DMS53 (cell line): ENCODE results near the gene HSPB3.
"Not testable (repeated sequence)": the region's sequence is repeated elsewhere in the genome, so short reads cannot be mapped to it uniquely, and the experiment has no call there.

Experiments used
- DNase-seq: peaks from one replicate; lab custom pipeline; 2025; lab: John Stamatoyannopoulos, UW

The HSPB3 gene

DNA sequence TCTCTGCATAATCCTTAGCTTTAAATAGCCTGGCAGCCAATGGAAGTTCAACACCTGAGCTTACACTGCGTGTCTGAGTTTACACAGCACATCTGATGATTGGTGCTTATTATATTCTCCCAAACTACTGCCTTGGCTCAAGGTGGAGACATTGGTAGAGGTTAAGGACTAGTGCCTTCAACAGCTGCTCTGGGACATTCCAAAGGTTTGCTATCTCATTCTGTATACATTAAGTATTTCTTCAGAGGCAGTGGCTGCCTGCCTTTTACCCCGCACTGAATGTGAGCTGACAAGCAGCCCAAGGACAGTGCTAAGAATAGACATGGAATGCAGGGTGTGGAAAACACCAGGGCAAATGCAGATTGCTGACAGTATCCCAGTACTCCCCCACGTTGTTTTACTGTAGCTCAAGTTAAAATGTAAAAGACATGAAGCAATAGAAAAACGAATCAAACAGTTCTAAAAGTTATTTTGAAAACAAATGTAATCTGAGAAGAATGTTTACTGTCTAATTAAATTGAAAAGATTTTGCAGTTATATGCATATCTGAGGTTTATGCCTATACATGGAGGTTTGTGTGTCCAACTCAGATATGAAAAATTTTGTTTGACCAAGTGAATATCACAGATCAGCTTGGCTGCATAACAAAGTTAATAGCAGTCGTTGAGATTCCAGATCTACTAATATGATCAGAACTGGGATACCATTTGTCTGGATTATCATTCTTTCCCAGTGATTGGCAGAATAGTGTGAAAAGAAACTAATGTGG is 1.8 kb downstream of the HSPB3 start:
- DNase-seq, result no peak

DNA sequence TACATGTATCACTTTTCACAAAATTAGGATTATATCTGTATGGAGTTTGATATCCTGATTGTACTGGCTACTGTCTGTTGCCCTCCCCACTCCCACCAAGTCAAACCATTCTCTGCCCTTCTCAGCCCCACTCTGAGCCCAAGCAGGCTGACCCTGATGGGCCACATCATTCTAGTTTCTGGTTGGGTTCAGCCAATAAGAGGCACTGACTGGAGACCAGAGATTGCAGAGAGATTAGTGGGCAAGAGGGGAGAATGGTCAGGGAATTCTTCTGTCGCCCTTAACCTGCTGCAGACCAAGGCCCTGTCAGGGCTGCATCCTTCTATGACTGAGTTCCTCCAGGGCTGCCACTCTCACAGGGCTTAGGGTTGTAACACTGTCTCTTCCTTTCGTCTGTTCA is 2.7 kb downstream of the HSPB3 start:
- DNase-seq, result no peak

DNA sequence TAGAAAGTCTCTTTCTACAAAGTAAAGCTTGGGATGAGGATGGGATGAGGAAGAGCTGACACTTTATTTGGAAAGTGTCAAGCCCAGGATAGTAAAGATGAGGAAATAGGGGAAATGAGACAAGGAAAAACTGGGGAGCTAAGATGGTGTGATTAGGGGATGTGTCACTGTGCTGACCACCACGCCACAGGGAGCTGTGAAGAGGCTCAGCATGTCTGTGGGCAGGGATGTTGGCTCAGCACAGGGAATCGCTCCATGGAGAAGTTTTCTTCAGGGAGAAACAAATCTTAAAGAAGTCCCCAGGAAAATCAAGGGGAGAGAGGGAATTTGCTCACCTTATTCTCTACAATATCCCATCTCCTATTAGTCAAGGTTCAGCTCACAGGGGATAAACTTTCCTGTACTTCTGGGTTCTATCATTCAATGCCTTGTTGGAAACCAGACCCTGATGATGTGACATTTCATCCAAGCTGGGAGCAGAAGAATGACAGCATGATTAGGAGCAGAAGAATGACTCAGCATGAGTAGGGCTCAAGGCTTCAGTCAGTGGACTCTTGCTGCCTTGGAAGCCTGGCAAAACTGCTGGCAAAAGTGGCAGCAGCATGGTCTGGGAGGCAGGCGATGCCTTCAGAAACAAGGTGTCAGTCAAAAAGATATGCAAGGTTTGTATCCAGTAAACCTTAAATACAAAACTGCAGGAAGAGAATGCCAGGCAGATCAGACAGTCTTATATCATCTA is 4.9 kb downstream of the HSPB3 start:
- peak; percentile 22 for DNase-seq

- DNase-seq, result no peak
Measured at GRCh38 chr5:54462281-54462680, 6.8 kb downstream of the HSPB3 start.

DNA sequence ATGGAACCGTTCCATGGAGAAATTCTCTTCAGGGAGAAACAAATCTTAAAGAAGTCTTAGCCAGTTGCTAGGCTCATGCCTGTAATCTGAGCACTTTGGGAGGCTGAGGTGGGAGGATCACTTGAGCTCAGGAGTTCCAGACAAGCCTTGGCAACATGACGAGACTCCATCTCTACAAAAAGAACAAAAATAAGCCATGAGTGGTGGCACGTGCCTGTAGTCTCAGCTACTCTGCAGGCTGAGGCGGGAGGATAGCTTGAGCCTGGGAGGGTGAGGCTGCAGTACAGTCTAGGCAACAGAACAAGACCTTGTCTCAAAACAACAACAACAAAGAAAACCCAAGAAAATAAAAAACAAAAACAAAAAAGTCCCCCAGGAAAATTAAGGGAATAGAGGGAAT is 8.2 kb downstream of the HSPB3 start:
- DNase-seq, result no peak

DNA sequence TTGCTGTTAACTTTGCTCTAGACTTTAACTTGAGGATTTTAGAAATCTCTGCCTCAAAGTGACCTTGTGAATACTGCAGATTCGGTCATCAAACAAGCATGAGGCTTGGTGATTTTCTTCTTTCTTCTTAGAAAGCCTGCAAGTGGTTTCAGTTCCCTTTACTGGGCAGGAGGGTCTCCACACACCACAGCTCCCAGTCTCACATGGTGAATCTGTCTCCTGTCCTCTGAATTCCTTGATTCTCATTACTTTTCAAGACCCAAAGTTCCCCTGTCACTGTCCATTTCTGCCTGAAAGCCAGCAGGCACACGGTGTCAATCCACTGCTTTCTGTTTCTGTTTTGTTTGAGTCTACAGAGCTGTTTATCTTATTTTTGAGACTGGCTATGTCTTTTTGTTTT is 14.1 kb downstream of the HSPB3 start:
- no peak for DNase-seq

DNA sequence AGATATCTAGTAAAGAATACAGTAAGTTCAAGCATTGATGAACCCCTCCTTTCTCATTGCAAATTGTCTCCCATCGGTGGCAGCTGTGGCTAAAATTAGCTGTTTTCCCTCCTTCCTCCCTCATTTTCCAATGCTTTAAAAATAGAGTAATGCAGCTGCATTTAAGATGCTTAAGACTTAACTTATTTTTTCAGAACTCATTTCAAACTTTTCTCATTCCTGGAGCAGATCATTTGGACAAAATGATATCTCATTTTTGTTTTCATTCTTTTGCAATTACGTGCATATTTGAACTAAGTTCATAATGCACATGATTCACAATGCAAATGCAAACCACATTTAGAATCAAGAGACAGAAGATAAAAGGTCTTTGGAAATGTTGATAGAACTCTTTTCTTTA is 14.6 kb downstream of the HSPB3 start:
- DNase-seq, result no peak

GRCh38 chr5:54470677-54471076 is 15.2 kb downstream of the HSPB3 start:
- no peak for DNase-seq

GRCh38 chr5:54471398-54471797 is 15.9 kb downstream of the HSPB3 start:
- DNase-seq, result no peak

DNA sequence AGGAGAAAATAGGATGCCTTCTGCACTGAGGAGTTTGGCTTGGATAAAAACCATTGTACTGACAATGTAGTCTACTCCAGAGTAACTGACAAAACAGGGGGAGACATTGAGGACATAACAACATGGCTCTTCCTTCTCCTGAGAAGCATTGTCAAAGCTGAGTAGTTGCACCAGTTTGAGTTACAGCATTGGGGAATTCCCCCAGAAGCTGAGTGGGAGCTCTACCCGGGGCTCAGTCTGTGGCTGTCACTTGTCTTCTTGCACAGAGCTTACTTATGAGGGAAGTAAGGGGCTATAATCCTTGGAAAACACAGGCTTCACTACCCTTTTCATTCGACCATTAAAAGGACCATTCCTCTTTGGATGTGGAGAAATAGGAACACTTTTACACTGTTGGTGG is 21.2 kb downstream of the HSPB3 start:
- no peak for DNase-seq

DNA sequence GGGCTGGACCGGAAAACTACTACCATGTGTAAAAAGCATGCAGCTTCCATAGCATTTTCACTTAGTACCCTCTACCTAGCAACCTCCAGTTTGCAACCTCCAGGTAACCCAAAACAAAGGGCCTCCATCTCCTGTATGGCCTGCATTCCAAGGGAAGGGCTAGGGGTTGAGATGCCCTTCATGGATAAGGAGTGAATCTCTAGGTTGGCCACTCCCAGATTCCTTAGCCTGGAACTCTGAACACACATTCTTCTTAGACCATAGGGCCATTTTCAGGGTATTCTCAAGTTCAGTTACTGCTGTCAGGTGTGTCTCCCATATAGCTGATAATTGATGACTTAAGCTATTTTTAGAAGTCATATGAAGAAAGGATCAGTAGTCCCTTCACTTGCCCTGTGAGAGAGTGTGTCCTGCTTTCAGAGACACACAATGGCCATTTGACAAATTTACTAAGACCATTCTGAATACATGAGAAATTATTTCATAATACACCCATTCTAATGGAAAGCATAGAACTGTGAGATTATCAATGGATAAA is 22.5 kb downstream of the HSPB3 start:
- DNase-seq, result no peak

GRCh38 chr5:54480296-54480695 is 24.8 kb downstream of the HSPB3 start:
- no peak for DNase-seq

DNA sequence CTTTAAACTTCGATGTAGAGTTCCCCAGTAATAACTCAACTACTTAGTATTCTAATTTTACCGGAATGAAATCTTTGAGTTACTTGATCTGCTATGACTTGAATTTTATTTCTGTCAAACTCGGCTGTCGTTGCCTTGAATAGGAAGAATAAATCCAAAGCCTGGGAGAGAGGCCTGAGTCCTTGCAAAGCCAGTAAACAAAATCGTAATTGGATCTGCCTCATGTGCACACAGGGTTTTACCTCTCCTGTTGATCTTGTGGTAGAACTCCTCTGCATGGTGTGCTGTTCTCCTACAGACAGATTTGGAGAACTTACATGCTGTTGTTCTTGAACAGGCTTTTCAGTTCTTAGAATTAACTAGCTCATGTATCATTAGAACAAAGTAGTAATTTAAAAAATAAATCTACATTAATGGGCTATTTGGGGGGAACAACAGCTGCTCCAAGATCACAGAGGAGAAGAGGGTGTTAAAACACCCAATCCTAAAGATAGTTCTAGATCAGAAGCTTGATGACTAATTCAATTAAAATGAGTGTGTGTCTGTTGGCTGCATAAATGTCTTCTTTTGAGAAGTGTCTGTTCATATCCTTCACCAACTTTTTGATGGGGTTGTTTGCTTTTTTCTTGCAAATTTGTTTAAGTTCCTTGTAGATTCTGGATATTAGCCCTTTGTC is 28.9 kb downstream of the HSPB3 start:
- no peak for DNase-seq

GRCh38 chr5:54485659-54486058 is 30.2 kb downstream of the HSPB3 start:
- DNase-seq, result not testable (repeated sequence)

DNA sequence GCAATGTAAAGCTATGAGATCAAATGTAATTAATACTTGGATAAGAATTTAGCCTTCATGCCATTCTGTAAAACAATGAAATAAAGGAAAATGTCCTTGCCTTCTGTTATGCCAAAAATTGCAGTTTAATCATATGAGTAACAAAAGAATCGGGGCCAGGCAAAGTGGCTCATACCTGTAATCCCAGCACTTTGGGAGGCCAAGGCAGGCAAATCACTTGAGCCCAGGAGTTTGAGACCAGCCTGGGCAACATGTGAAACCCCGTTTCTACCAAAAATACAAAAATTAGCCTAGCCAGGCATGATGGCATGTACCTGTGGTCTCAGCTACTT is 34.1 kb downstream of the HSPB3 start:
- DNase-seq, result not testable (repeated sequence)

DNA sequence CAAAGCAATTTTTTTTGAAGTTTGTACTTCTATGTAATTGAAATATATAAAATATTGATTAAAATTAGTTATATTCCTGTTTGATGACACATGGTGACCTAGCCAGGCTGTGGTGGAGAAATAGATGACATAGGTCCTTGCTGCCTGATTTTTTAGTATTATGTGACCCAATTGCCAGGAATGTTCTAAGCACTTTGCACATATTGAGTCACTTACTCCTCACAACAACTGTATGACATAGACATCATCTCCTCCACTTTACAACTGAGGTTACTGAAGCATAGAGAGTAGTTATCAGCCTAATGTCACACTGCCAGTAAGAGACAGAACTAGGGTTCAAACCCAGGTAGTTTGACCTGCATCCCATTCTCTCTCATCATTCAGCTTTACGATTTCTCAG is 35.8 kb downstream of the HSPB3 start:
- DNase-seq, result no peak

DNA sequence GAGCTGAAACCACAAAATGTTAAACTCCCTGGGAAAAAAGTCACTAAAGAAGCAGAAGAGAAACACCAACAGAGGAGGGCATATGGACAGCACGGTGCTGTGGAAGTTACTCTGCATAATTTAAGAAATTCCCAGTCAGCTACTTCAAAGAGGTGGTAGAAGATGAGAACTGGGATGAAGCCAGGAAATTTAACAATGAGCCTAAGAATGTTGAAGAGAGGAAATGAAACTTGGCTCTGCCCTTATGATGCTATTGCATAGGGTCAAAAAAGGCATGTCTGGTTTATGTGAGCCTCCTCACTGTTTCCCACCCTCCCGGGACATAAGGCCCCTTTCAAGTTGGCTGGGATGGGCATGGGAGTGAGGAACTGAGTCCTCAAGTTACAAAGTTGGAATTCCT is 36.7 kb downstream of the HSPB3 start:
- DNase-seq, result no peak

DNA sequence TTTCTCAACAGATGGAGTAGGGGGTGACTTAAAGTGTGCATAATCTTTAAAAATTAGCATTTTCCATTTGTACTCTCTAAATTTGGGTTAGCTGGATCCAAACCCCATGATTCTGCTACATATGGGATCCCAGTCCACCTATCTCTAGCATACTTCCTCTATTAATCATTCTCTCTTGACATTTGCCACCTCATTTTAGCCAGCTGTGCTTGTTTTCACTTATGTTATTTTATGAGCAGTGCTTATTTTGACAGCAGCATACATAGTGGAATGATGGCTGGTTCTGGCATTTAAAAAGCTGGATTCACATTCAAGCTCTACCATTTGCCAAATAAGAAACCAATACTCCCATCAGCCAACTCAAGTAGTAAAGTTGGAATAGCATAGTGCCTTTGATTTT is 39.5 kb downstream of the HSPB3 start:
- DNase-seq, result no peak
